Liver (tissue), 9 donors: Measurements from ENCODE around the gene HUNK. TPM values are rescaled to one million over a fixed set of nuclear protein-coding genes. Genes with fewer than 3 reads are reported as not detected.

Source experiments
- DNase-seq: peaks from one replicate; pipeline ENCODE4 v3.0.0-alpha.2; 2017; ENCODE audit warnings: low spot score
- H3K27ac ChIP-seq, 2 donors: one replicate each; pipeline ENCODE4 v1.7.0; 2013; ENCODE audit warnings: inconsistent platforms in 2 of 2, low read length in 2 of 2, control low read depth in 1 of 2, low read depth in 1 of 2, mild to moderate bottlenecking in 1 of 2
- H3K27me3 ChIP-seq, 4 donors: one replicate each; pipeline versions ENCODE4 v1.6.1 to v1.7.0; 2013; ENCODE audit warnings: low read length in 3 of 4, inconsistent platforms in 1 of 4, mild to moderate bottlenecking in 1 of 4, moderate library complexity in 1 of 4; ENCODE audit not compliant: control insufficient read depth in 4 of 4, insufficient read depth in 4 of 4
- H3K36me3 ChIP-seq, 4 donors: one replicate each; pipeline versions ENCODE4 v1.6.1 to v1.7.0; 2013; ENCODE audit warnings: low read length in 3 of 4, mild to moderate bottlenecking in 3 of 4, low read depth in 1 of 4, moderate library complexity in 1 of 4; ENCODE audit not compliant: control insufficient read depth in 4 of 4, insufficient read depth in 3 of 4
- H3K4me1 ChIP-seq, 4 donors: one replicate each; pipeline versions ENCODE4 v1.6.1 to v1.7.0; 2013; ENCODE audit warnings: low read length in 3 of 4, mild to moderate bottlenecking in 3 of 4, moderate library complexity in 1 of 4; ENCODE audit not compliant: control insufficient read depth in 4 of 4, insufficient read depth in 4 of 4
- H3K4me3 ChIP-seq, 3 donors: one replicate each; pipeline versions ENCODE4 v1.6.1 to v1.7.0; 2013; ENCODE audit warnings: low read length in 3 of 3, control low read depth in 1 of 3, low read depth in 1 of 3, mild to moderate bottlenecking in 1 of 3
- H3K9ac ChIP-seq, 2 donors: one replicate each; pipeline ENCODE4 v1.7.0; 2013; ENCODE audit warnings: low read length in 2 of 2, mild to moderate bottlenecking in 2 of 2, moderate library complexity in 2 of 2, control low read depth in 1 of 2, low read depth in 1 of 2
- H3K9me3 ChIP-seq, 4 donors: one replicate each; pipeline versions ENCODE4 v1.6.1 to v1.7.0; 2013; ENCODE audit warnings: low read length in 3 of 4; ENCODE audit not compliant: control insufficient read depth in 4 of 4
- ATF3 ChIP-seq: IDR thresholded peaks from 2 replicates; pipeline ENCODE4 v1.6.1; 2016; ENCODE audit warnings: antibody characterized with exemption
- CTCF ChIP-seq: fragments of 150-350 bp; IDR thresholded peaks from 2 replicates; pipeline ENCODE4 v1.5.1; 2017; ENCODE audit warnings: improper control_type of control experiment, low read depth, low read length; ENCODE audit not compliant: missing input control
- FOXA1 ChIP-seq: IDR thresholded peaks from 2 replicates; pipeline ENCODE4 v1.6.1; 2016; ENCODE audit warnings: antibody characterized with exemption
- HNF4A ChIP-seq, 2 donors: conservative IDR thresholded peaks; 2 replicates each; pipeline ENCODE4 v1.6.1; 2016; ENCODE audit warnings: antibody characterized with exemption in 2 of 2, mild to moderate bottlenecking in 2 of 2
- HNF4G ChIP-seq: IDR thresholded peaks from 2 replicates; pipeline ENCODE4 v1.6.1; 2016; ENCODE audit warnings: antibody characterized with exemption
- RAD21 ChIP-seq, 2 donors: IDR thresholded peaks; 2 replicates each; pipeline ENCODE4 v1.6.1; 2016; ENCODE audit warnings: antibody characterized with exemption in 2 of 2, mild to moderate bottlenecking in 2 of 2
- SP1 ChIP-seq: IDR thresholded peaks from 2 replicates; pipeline ENCODE4 v1.6.1; 2018; ENCODE audit warnings: antibody characterized with exemption, mild to moderate bottlenecking
- TAF1 ChIP-seq: conservative IDR thresholded peaks from 2 replicates; pipeline ENCODE4 v1.6.1; 2016; ENCODE audit warnings: antibody characterized with exemption, mild to moderate bottlenecking
- ZBTB33 ChIP-seq: IDR thresholded peaks from 2 replicates; pipeline ENCODE4 v1.6.1; 2016; ENCODE audit warnings: antibody characterized with exemption
- WGBS: extraction: QIAGEN DNeasy Blood & Tissue Kit; methylation state at CpG from one replicate; pipeline ENCODE4 v1.1.7; 2013; 5-methylcytosine and 5-hydroxymethylcytosine counted together
- polyA plus RNA-seq, 2 donors: library from polyadenylated mRNA; stranded (reverse) in 1 of 2; unstranded in 1 of 2; fragments of 200-250 nt in 1 of 2; fragments of >200 nt in 1 of 2; fragmentation: Nextera tagmentation in 1 of 2; extraction: Ambion mirVana in 1 of 2; gene quantifications; one replicate each; pipeline versions ENCODE4 v1.2.1 to v1.2.3, GENCODE V29; 2013 to 2015
- total RNA-seq, 2 donors: library from RNA; depleted of rRNA; stranded (reverse); fragments of >200 nt; gene quantifications; one replicate each; pipeline ENCODE4 v1.2.3, GENCODE V29; 2014
- donor health status: healthy.
- donor health status: healthy.
- donor health status: healthy.
- donor health status: healthy.
- donor health status: healthy.

The HUNK gene
- total and polyA plus RNA-seq, 4 donors: 0.11 to 0.92 (median 0.30) TPM

GRCh38 chr21:31860851-31861250 lies 12.0 kb upstream of the HUNK start:
- TF ChIP-seq FOXA1: no peak
- no peak overlapping the region for H3K9ac ChIP-seq
- no peaks in the 10 kb centered on the region for H3K9me3 ChIP-seq
- peaks cover 0 to 2% (median 0%) of the 10 kb centered on the region in 4 donors for H3K27me3 ChIP-seq
- H3K4me1 ChIP-seq: no peaks in the 10 kb centered on the region
- no peaks in the 10 kb centered on the region for H3K36me3 ChIP-seq
- no peak overlapping the region for H3K4me3 ChIP-seq
- H3K27ac ChIP-seq: no peak overlapping the region
- DNase-seq: no peak
- 93% methylated on average over 3 of the region's 3 CpGs for WGBS

- WGBS: 87% methylated on average over 7 of the region's 7 CpGs
- H3K9me3 ChIP-seq: no peaks in the 10 kb centered on the region
- peaks cover 0 to 3% (median 0%) of the 10 kb centered on the region in 4 donors for H3K4me1 ChIP-seq
- H3K36me3 ChIP-seq: no peaks in the 10 kb centered on the region
- no peak for DNase-seq
- peaks cover 0 to 2% (median 0%) of the 10 kb centered on the region in 4 donors for H3K27me3 ChIP-seq
- no peak overlapping the region for H3K9ac ChIP-seq
- H3K4me3 ChIP-seq: no peak overlapping the region
- no peak overlapping the region for H3K27ac ChIP-seq
- TF ChIP-seq ZBTB33: no peak
- TF ChIP-seq HNF4G: no peak
Measured at GRCh38 chr21:31862078-31862477, 10.7 kb upstream of the HUNK start.

GRCh38 chr21:31865429-31865970 lies 7.3 kb upstream of the HUNK start:
- Histone ChIP-seq H3K9ac (no peak overlapping the region), H3K27ac (no peak overlapping the region), H3K9me3 (no peaks in the 10 kb centered on the region), H3K4me3 (no peak overlapping the region), H3K4me1 (peaks cover 0 to 3% (median 0%) of the 10 kb centered on the region in 4 donors), H3K27me3 (peaks cover 0 to 2% (median under 1%) of the 10 kb centered on the region in 4 donors), H3K36me3 (no peaks in the 10 kb centered on the region)
- WGBS: 81% methylated on average over 11 of the region's 11 CpGs
- TF ChIP-seq RAD21 (IDR thresholded peaks at IDR 0.05) (no peak), SP1 (no peak), TAF1 (no peak)
- DNase-seq: no peak

- TF ChIP-seq RAD21 (IDR thresholded peaks at IDR 0.05) (peak; percentile 88 to 90), CTCF (peak; percentile 87), ATF3 (peak; percentile 57), HNF4A (conservative IDR thresholded peaks at IDR 0.05) (no peak)
- H3K4me1 ChIP-seq: peaks cover 0 to 3% (median 0%) of the 10 kb centered on the region in 4 donors
- H3K27me3 ChIP-seq: peaks cover 0 to 2% (median under 1%) of the 10 kb centered on the region in 4 donors
- no peak overlapping the region for H3K9ac ChIP-seq
- H3K36me3 ChIP-seq: no peaks in the 10 kb centered on the region
- H3K9me3 ChIP-seq: no peaks in the 10 kb centered on the region
- no peak overlapping the region for H3K27ac ChIP-seq
- WGBS: 17% methylated on average over 15 of the region's 15 CpGs
- peak; percentile 85 for DNase-seq
- no peak overlapping the region for H3K4me3 ChIP-seq
Measured at GRCh38 chr21:31866077-31866511, 6.7 kb upstream of the HUNK start.
